Stimulated activated CD4-positive, alpha-beta T cell treated with anti-CD3 and anti-CD28 coated beads, Interleukin-1b, Interleukin-23, amount 100 ng/mL, for 4 hours (primary cell): ENCODE results near the gene PMFBP1.
"Not testable (repeated sequence)": the region's sequence is repeated elsewhere in the genome, so short reads cannot be mapped to it uniquely, and the experiment has no call there.

Experiments
- DNase-seq, 2 donors: peaks; one replicate each; pipeline ENCODE4 v3.0.0-alpha.2; 2020; ENCODE audit warnings: low read depth in 2 of 2

PMFBP1 gene

GRCh38 chr16:72107371-72107770 lies 64.6 kb downstream of the PMFBP1 start:
- no peak for DNase-seq

DNA sequence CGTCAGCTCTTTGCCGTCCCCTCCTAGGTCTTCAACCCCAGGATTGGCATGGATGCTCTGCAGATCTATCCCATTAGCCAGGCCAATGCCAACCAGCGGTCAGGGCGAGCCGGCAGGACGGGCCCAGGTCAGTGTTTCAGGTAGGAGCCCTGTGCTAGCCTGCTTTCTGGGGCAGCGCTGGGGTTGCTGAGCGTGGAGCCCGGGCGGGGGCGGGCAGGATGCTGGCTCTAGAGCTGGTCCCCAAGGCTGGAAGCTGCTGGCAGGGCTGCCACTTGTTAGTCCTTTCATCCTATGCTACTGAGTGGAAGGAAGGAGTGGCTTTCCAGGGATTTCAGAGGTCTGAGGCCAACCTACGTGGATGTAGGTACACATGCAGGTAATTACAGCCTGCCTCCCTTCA lies 66.0 kb downstream of the PMFBP1 start:
- DNase-seq: no peak

GRCh38 chr16:72104905-72105304 lies 67.0 kb downstream of the PMFBP1 start:
- DNase-seq: no peak

- DNase-seq: no peak
Observed at GRCh38 chr16:72101195-72101594, 70.8 kb downstream of the PMFBP1 start.

DNA sequence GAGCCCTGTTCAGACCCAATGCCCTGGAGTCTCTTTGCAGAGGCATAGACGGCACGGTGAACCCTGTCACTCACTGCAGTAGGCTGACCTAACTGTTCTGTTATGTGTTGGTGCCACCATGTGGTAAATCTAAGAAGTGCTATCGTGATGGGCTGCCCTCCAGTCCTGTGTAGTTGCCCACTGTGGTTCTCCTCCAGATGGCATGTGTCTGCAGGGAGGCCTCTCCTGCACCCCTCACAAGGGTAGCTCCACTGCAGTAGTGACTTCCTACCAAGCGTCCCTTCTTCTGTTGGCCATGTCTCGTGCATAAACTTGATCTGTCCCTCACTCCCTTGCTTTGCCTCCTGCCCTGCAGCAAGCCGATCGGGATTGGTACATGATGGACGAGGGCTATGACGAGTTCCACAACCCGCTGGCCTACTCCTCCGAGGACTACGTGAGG lies 72.6 kb downstream of the PMFBP1 start:
- peak; percentile 15 to 31 for DNase-seq

DNA sequence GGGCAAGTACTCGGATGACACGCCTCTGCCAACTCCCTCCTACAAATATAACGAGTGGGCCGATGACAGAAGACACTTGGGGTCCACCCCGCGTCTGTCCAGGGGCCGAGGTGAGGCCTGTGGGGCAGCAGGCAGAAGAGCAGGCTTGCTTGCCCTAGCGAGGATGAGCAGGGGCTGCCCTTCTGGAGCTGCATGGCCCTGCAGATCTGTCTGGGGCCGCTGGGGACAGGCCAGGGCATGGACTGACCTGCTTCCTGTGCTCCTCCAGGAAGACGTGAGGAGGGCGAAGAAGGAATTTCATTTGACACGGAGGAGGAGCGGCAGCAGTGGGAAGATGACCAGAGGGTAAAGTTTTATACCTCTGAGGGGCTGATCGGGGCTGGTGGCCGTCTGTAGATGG lies 73.0 kb downstream of the PMFBP1 start:
- DNase-seq: no peak

GRCh38 chr16:72094266-72094610 lies 77.7 kb downstream of the PMFBP1 start:
- peak; percentile 28 to 44 for DNase-seq

DNA sequence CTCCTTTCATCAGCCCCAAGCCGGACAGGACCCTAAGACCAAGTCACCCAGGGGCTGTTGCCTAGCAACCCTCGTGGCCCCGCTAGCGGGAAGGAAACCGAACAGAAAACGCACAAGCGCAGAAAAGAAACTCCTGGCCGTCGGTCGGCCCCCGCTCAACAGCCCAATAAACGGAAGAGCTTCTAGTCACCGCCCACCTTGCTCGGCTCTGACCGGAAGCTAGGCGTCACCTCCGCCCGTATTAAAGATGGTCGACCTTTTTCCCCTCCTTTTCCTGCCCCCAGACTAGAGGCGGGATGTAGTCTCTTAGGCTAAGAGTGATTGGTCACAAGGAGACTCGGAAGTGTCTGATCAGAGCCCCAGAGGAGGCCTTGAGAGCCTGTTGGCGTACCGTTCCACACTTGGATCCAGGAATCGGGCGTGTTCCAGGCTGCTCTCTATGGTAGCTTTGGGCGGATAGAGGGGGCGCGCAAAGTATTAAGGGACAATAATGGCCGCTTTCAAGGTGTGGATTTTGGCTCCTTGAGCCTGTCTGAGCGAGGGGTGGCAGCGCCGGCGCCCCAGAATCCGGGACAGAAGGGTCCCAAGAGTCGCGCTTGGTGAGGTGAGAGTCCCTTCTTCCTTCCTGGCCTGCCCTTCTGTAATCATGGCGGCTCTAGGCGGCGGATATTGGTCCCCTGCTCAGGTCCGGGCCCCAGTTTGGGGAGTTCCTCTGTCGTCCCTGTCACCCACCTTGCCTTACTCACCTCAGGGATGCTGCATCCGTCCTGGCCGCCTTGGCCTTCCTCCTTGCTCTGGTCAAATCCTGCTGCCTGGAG lies 78.3 kb downstream of the PMFBP1 start, which contains the start of the genes DHX38 and TXNL4B:
DHX38 (plus strand) TSS at position 400 of the 818 bp plus-strand sequence. CDS start 2,311 bp downstream, outside the sequence.
TXNL4B (minus strand) TSS at position 173 of the 818 bp plus-strand sequence. CDS start 2,871 bp downstream, outside the sequence.
- DNase-seq: peak; percentile 75 to 79

DNA sequence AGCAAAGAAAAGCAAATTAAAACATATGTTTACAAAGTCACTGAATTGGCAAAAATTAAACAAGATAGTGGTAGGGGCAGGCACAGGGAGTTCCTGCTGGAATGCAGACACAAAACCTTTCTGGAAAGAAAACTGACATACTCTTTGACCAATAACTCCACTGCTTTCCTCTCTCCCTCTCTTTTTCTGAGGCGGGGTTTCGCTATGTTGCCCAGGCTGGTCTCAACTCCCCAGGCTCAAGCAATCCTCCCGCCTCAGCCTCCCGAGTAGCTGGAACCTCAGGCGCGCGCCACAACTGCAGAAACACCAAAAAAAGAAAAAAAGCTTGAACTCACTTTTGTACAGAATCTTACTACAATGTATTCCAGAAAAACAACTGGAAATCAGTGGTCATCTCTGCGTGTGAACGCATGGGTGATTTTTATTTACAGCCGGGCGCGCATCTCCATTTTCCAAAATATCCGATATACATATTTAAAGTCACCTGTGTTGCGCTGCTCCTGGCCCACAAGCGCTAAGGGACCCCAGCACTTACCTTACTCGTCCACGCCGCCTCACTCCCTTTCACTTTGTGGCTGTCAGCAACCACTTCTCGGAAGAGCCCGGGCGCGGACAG lies 79.0 kb downstream of the PMFBP1 start:
- DNase-seq: no peak

GRCh38 chr16:72091217-72091616 lies 80.7 kb downstream of the PMFBP1 start:
- no peak for DNase-seq

GRCh38 chr16:72085002-72085401 lies 87.0 kb downstream of the PMFBP1 start:
- no peak for DNase-seq

- no peak for DNase-seq
Observed at GRCh38 chr16:72084445-72084844, 87.5 kb downstream of the PMFBP1 start.

- DNase-seq: no peak
Observed at GRCh38 chr16:72083778-72084404, 88.1 kb downstream of the PMFBP1 start.

DNA sequence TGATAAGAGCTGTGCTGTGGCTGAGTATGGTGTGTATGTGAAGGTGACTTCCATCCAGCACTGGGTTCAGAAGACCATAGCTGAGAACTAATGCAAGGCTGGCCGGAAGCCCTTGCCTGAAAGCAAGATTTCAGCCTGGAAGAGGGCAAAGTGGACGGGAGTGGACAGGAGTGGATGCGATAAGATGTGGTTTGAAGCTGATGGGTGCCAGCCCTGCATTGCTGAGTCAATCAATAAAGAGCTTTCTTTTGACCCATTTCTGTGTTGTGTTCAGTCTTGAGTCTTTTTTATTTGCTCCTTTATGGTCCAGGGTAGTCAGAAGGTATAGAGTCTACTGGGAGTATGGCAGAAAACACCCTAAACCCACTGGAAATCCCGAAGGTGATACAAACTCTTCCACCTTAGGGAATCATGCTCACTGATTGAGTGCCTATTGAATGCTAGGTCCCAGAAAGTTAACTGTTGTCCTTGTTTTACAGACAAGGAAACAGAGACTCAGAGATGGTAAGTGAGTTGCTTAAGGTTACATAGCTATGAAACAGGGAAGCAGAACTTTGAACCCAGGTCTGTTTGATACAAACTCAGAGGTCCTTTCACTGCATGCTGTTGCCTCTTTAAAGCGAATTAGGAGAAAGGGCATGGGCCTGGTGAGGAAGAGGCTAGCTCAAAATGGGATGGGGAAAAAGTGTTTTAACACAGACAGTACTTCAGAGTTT lies 94.8 kb downstream of the PMFBP1 start:
- not testable (repeated sequence) for DNase-seq

DNA sequence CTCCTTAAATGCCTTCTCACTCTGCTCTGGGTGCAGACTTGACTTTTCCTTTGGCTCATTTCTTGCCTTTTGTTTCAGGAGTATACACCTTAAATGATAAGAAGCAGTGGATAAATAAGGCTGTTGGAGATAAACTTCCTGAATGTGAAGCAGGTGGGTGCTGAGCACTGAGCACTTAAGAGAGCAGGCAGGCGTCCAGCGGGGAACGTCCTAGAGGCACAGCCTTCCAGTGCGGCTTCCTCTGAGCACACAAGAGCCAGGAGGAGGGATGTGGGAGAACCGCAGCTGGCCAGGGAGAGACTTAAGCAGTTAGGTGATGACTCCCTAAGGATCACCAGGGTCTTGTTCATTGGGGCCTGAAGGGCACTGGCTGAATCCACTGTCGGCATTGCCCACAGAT lies 96.9 kb downstream of the PMFBP1 start:
- DNase-seq: not testable (repeated sequence)

DNA sequence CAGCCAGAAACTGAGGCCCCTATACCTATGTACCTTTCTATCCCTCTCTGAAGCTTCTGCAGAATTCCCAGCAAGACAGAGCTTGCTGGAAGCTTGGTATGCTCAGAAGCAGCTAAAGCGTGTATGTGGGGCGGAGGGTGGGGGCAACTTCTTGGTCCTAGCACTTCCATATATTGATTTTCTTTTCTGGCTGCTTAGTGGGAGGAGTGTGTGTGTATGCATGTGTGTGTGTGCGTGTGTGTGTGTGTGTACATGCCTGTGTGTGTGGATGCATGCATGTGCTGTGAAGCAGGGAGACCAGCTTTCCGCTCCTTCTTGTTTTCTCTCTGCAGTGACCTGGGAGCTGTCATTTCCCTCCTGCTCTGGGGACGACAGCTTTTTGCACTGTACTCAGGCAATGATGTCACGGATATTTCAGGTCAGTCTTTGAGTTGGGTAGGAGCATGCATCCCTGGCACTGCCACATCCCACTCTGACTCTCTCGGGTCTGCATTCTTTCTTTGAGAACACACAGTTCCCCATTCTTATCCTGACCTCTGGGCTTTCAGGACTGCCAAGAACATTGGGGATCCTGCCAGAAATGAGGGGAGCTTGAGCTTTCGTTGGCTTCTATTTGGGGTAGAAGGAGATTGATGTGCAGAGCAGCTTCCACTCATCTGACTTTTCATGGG lies 98.3 kb downstream of the PMFBP1 start:
- DNase-seq: no peak

DNA sequence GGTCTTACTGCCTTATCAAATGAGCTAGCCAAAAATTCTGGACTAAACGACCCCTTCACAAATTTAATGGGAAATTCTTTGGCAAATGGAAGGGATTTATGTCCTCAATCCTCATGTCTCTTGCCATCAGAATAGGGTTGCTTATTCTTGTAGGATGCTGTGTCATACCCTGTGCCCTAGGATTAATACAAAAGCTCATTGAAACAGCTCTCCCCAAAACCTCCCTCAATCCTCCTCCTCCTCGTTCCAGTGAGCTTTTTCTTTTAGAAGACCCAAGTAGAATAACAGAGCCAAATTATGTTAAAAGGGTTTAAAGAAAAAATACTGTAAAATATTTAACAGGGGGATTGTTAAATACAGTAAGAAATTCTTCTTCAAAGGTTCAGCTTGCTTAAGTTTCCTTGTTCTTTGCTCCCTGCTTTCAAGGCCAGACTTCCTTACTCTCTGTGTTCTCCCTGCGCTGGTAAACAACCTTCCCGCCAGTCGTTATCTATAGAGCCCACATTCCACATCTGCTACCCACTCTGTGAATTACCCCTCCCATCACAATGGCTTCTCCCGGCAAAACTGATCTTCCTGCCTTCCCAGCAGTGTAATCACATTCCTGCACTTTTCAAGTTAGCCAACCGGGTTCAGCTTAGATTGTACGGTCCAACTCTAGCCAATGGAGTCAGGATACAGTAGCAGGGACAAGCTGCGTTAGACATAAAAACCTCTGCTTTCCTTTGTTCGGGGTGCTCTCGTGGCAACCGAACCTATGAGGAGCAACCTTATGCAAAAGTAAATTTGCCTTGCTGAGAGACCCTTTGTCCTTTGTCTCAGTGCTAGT lies 99.2 kb downstream of the PMFBP1 start:
- DNase-seq: no peak
